MM.1S (cell line): Measurements from ENCODE around the gene SPTSSB.

Source experiments
- CTCF ChIP-seq: fragments of 300-600 bp; sonication (generic); IDR thresholded peaks from 2 replicates; pipeline ENCODE4 v1.5.1; 2016; ENCODE audit warnings: antibody characterized with exemption, low read length, mixed read lengths
- EZH2 ChIP-seq: fragments of 300-600 bp; sonication (generic); optimal IDR thresholded peaks from 2 replicates; pipeline ENCODE3; 2017; ENCODE audit warnings: low read depth, mild to moderate bottlenecking, antibody characterized with exemption, low read length, mixed read lengths
- EZH2phosphoT487 ChIP-seq: fragments of 300-600 bp; sonication (generic); IDR thresholded peaks from 2 replicates; pipeline ENCODE4 v1.6.1; 2018; ENCODE audit warnings: antibody characterized with exemption, low read length

GRCh38 chr3:161403251-161403650 lies 31.9 kb upstream of the SPTSSB start:
- TF ChIP-seq EZH2phosphoT487: no peak
- no peak for TF ChIP-seq CTCF
- no peak for TF ChIP-seq EZH2
